HCT116 (cell line): ENCODE results near the gene EPC1. TPM values are rescaled to one million over a fixed set of nuclear protein-coding genes. Genes with fewer than 3 reads are reported as not detected.

Experiments used
- ATAC-seq: fragments of 200-7000 bp; cut with Tn5 transposase; 2 replicates; pipeline ENCODE4 v1.9.1; 2020; ENCODE audit warnings: mild to moderate bottlenecking, moderate library complexity
- BruUV-seq: library from RNA; stranded (reverse); fragments of 400-500 nt; replicated peaks from 2 replicates; lab custom pipeline; 2021; lab: Mats Ljungman, UMichigan
- CTCF ChIA-PET: fragments of 300-600 bp; sonication (Branson Sonifier 250); formaldehyde crosslinking; loops from one replicate; lab custom pipeline; 2021; ENCODE audit warnings: antibody characterized with exemption; lab: Charles Lee
- POLR2A ChIA-PET: fragments of 300-600, 350-600 bp; sonication (Branson Sonifier 250); formaldehyde crosslinking; loops from one replicate; lab custom pipeline; 2021; ENCODE audit warnings: antibody characterized with exemption; lab: Charles Lee
- RAD21 ChIA-PET, 2 experiments: fragments of 300-600 bp; sonication (Branson Sonifier 250); formaldehyde crosslinking; loops; one replicate each; lab custom pipeline; 2023; ENCODE audit warnings: low total read pairs in 2 of 2; ENCODE audit not compliant: uncharacterized antibody in 2 of 2, unreplicated experiment in 2 of 2, low non-redundant PET in 1 of 2; lab: Charles Lee
- DNase-seq: peaks from one replicate; pipeline ENCODE4 v3.0.0-alpha.2; 2010; ENCODE audit warnings: low read depth, low spot score
- H2AFZ ChIP-seq: fragments of 200-600 bp; shearing (Covaris generic), sonication (generic); 2 replicates; pipeline ENCODE4 v1.6.1; 2017; ENCODE audit warnings: low read depth, mixed run types, mixed read lengths, antibody characterized with exemption, low read length; ENCODE audit not compliant: poor library complexity, severe bottlenecking
- H3K27ac ChIP-seq: 2 replicates; pipeline ENCODE4 v1.5.1; 2012; ENCODE audit warnings: low read depth, low read length
- H3K27me3 ChIP-seq: fragments of 200-600 bp; sonication (generic); 2 replicates; pipeline ENCODE4 v1.6.1; 2016; ENCODE audit warnings: mixed run types, low read length, mixed read lengths; ENCODE audit not compliant: insufficient read depth
- H3K36me3 ChIP-seq, 2 experiments: fragments of 200-500 bp in 1 of 2; fragments of 200-600 bp in 1 of 2; sonication (Bioruptor generic) in 1 of 2; sonication (generic) in 1 of 2; 2 replicates each; pipeline versions ENCODE4 v1.5.1 to v1.6.1; 2014 to 2016; ENCODE audit warnings: low read length in 2 of 2, inconsistent platforms in 1 of 2, mixed read lengths in 1 of 2, mixed run types in 1 of 2; ENCODE audit not compliant: insufficient read depth in 2 of 2, control insufficient read depth in 1 of 2
- H3K4me1 ChIP-seq, 2 experiments: fragments of 200-600 bp in 1 of 2; sonication (generic) in 1 of 2; 2 replicates each; pipeline versions ENCODE4 v1.5.1 to v1.6.1; 2012 to 2017; ENCODE audit warnings: low read length in 2 of 2, inconsistent platforms in 1 of 2, mild to moderate bottlenecking in 1 of 2, mixed read lengths in 1 of 2, mixed run types in 1 of 2, moderate library complexity in 1 of 2; ENCODE audit not compliant: insufficient read depth in 2 of 2, control insufficient read depth in 1 of 2
- H3K4me2 ChIP-seq: fragments of 200-600 bp; sonication (generic); 2 replicates; pipeline ENCODE4 v1.6.1; 2017; ENCODE audit warnings: mixed run types, low read length, mixed read lengths
- H3K4me3 ChIP-seq, 2 experiments: fragments of 200-600 bp in 1 of 2; sonication (generic) in 1 of 2; replicated peaks in 1 of 2; 2 replicates each; pipeline ENCODE4 v1.5.1; 2011 to 2016; ENCODE audit warnings: low read length in 2 of 2, control low read depth in 1 of 2, low read depth in 1 of 2, mild to moderate bottlenecking in 1 of 2, mixed read lengths in 1 of 2, mixed run types in 1 of 2
- H3K79me2 ChIP-seq: fragments of 200-600 bp; sonication (generic); 2 replicates; pipeline ENCODE4 v1.6.1; 2017; ENCODE audit warnings: mild to moderate bottlenecking, mixed run types, low read length, moderate library complexity, mixed read lengths; ENCODE audit not compliant: insufficient read depth
- H3K9ac ChIP-seq: fragments of 200-600 bp; sonication (generic); 2 replicates; pipeline ENCODE4 v1.6.1; 2016; ENCODE audit warnings: low read length, mixed read lengths
- H3K9me2 ChIP-seq: fragments of 200-600 bp; sonication (generic), shearing (Covaris generic); 2 replicates; pipeline ENCODE4 v1.6.1; 2017; ENCODE audit warnings: mixed run types, mild to moderate bottlenecking, moderate library complexity; ENCODE audit not compliant: insufficient read depth
- H3K9me3 ChIP-seq, 2 experiments: fragments of 200-500 bp in 1 of 2; fragments of 200-600 bp in 1 of 2; sonication (Bioruptor generic) in 1 of 2; sonication (generic) in 1 of 2; 2 replicates each; pipeline ENCODE4 v1.6.1; 2014 to 2017; ENCODE audit warnings: low read length in 2 of 2, mixed read lengths in 2 of 2, inconsistent platforms in 1 of 2, low read depth in 1 of 2, mild to moderate bottlenecking in 1 of 2, mixed run types in 1 of 2, moderate library complexity in 1 of 2; ENCODE audit not compliant: control insufficient read depth in 1 of 2, insufficient read depth in 1 of 2
- H4K20me1 ChIP-seq: fragments of 200-600 bp; sonication (generic), shearing (Covaris generic); 2 replicates; pipeline ENCODE4 v1.6.1; 2017; ENCODE audit warnings: mixed run types, mild to moderate bottlenecking, moderate library complexity; ENCODE audit not compliant: insufficient read depth
- CBX3 ChIP-seq: IDR thresholded peaks from 2 replicates; pipeline ENCODE4 v1.6.1; 2012; ENCODE audit warnings: low read depth
- CEBPB ChIP-seq: IDR thresholded peaks from 2 replicates; pipeline ENCODE4 v1.6.1; 2012; ENCODE audit warnings: low read depth
- EGR1 ChIP-seq: IDR thresholded peaks from 2 replicates; pipeline ENCODE4 v1.6.1; 2012; ENCODE audit warnings: low read depth
- FOSL1 ChIP-seq: IDR thresholded peaks from 2 replicates; pipeline ENCODE4 v1.6.1; 2012; ENCODE audit warnings: low read depth
- JUND ChIP-seq: IDR thresholded peaks from 2 replicates; pipeline ENCODE4 v1.6.1; 2012
- POLR2A ChIP-seq: IDR thresholded peaks from 2 replicates; pipeline ENCODE4 v1.7.0; 2011; ENCODE audit warnings: borderline replicate concordance; ENCODE audit not compliant: insufficient read depth, insufficient read length; ENCODE audit errors: extremely low read depth
- POLR2AphosphoS5 ChIP-seq: IDR thresholded peaks from 2 replicates; pipeline ENCODE4 v1.6.1; 2011; ENCODE audit warnings: mild to moderate bottlenecking, low read depth, low read length, moderate library complexity
- RAD21 ChIP-seq: IDR thresholded peaks from 2 replicates; pipeline ENCODE4 v1.6.1; 2012; ENCODE audit warnings: low read depth, mild to moderate bottlenecking
- TCF7L2 ChIP-seq: IDR thresholded peaks from 2 replicates; pipeline ENCODE4 v1.7.0; 2011; ENCODE audit warnings: borderline replicate concordance, inconsistent platforms; ENCODE audit not compliant: insufficient read depth, insufficient read length; ENCODE audit errors: extremely low read depth
- ZFX ChIP-seq: fragments of 450-650 bp; IDR thresholded peaks from 2 replicates; pipeline ENCODE4 v1.6.1; 2017
- ZNF274 ChIP-seq: fragments of 200-500 bp; sonication (Bioruptor generic); IDR thresholded peaks from 2 replicates; pipeline ENCODE4 v1.6.1; 2014; ENCODE audit warnings: mild to moderate bottlenecking, low read depth, low read length, inconsistent platforms
- intact Hi-C: fragments of 100-400 bp; cut with micrococcal nuclease; formaldehyde crosslinking; loops from 2 replicates; pipeline ENCODE4 v1.10.0; 2022
- total RNA-seq: library from RNA; stranded (reverse); gene quantifications from one replicate; pipeline ENCODE4 v1.2.1, GENCODE V29; 2021; ENCODE audit not compliant: unreplicated experiment
- TF ChIP-seq, protein P1 (sequence below), 3 experiments: fragments of 200-600 bp in 1 of 3; sonication (generic) in 1 of 3; IDR thresholded peaks in 2 of 3; conservative IDR thresholded peaks in 1 of 3; 2 replicates each; pipeline ENCODE4 v1.5.1; 2012 to 2017; ENCODE audit warnings: low read depth in 2 of 3, low read length in 2 of 3, antibody characterized with exemption in 1 of 3, borderline replicate concordance in 1 of 3, control low read depth in 1 of 3, mild to moderate bottlenecking in 1 of 3, mixed read lengths in 1 of 3, mixed run types in 1 of 3, moderate library complexity in 1 of 3; ENCODE audit not compliant: insufficient read depth in 1 of 3
- TF ChIP-seq, protein P2 (sequence below): IDR thresholded peaks from 2 replicates; pipeline ENCODE4 v1.6.1; 2011; ENCODE audit warnings: mild to moderate bottlenecking, low read length, moderate library complexity; ENCODE audit not compliant: insufficient replicate concordance; ENCODE audit errors: extremely low read depth
- TF ChIP-seq, protein P3 (sequence below): IDR thresholded peaks from 2 replicates; pipeline ENCODE4 v1.6.1; 2012

The EPC1 gene
- total RNA-seq, 1 experiment from 2014 or later, result 20.1 TPM

DNA sequence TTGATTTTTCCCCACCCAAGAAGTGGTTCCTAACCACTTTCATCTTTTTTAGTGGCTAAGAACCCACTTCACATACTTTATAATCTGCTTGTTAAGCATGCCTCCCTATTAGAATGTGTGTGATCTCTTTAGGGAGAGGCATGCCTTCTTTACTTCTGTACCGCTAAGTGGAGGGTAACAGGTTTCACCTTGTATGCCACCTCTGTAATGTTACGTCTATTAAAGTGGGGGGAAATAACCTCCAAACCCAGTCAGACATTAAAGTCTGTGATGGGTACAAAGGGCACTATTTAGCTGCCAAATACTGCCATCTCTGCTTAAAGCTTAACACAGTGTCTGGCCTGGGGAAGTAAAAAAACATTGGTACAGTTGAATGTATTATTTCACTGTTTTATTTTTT, 51.9 kb downstream of the EPC1 start (continued):
- TF ChIP-seq, protein P1, sequence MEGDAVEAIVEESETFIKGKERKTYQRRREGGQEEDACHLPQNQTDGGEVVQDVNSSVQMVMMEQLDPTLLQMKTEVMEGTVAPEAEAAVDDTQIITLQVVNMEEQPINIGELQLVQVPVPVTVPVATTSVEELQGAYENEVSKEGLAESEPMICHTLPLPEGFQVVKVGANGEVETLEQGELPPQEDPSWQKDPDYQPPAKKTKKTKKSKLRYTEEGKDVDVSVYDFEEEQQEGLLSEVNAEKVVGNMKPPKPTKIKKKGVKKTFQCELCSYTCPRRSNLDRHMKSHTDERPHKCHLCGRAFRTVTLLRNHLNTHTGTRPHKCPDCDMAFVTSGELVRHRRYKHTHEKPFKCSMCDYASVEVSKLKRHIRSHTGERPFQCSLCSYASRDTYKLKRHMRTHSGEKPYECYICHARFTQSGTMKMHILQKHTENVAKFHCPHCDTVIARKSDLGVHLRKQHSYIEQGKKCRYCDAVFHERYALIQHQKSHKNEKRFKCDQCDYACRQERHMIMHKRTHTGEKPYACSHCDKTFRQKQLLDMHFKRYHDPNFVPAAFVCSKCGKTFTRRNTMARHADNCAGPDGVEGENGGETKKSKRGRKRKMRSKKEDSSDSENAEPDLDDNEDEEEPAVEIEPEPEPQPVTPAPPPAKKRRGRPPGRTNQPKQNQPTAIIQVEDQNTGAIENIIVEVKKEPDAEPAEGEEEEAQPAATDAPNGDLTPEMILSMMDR (IDR thresholded peaks at IDR 0.05 in 2 of 3, conservative IDR thresholded peaks at IDR 0.05 in 1 of 3; ENCODE audit: borderline replicate concordance in 1 of 3, insufficient read depth in 1 of 3, low read depth in 2 of 3, low read length in 2 of 3), result no peak
- TF ChIP-seq, protein P2, sequence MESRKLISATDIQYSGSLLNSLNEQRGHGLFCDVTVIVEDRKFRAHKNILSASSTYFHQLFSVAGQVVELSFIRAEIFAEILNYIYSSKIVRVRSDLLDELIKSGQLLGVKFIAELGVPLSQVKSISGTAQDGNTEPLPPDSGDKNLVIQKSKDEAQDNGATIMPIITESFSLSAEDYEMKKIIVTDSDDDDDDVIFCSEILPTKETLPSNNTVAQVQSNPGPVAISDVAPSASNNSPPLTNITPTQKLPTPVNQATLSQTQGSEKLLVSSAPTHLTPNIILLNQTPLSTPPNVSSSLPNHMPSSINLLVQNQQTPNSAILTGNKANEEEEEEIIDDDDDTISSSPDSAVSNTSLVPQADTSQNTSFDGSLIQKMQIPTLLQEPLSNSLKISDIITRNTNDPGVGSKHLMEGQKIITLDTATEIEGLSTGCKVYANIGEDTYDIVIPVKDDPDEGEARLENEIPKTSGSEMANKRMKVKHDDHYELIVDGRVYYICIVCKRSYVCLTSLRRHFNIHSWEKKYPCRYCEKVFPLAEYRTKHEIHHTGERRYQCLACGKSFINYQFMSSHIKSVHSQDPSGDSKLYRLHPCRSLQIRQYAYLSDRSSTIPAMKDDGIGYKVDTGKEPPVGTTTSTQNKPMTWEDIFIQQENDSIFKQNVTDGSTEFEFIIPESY, result no peak
- TF ChIP-seq CBX3 (no peak), JUND (no peak), POLR2AphosphoS5 (no peak), FOSL1 (no peak)
- TF ChIP-seq, protein P3, sequence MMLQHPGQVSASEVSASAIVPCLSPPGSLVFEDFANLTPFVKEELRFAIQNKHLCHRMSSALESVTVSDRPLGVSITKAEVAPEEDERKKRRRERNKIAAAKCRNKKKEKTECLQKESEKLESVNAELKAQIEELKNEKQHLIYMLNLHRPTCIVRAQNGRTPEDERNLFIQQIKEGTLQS, result no peak

DNA sequence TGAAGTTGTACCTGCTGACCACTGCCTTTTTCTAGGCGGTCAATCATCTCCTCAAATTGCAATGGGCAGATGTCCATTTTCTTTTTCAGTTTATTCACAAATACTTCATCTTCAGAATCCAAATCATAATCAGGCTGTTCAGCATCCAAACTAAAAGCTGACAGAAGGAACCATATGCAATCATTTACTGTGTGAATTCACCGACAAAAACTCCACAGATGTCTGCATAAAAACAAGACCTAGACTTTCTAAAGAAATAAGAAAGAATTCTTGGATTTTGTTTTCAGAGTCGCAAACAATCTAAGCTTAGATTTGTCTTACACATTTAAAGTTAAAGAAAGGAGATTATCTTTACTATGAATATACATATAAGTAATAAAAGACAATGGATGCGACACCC, 53.4 kb downstream of the EPC1 start:
- peaks cover 5 to 8% of the 10 kb centered on the region in 2 experiments; a peak in 3 of 4 replicates for H3K4me1 ChIP-seq
- H3K27me3 ChIP-seq, result no peaks in the 10 kb centered on the region
- no peak overlapping the region for H3K4me3 ChIP-seq
- RAD21 ChIA-PET, result no interaction called here
- H3K9ac ChIP-seq, result no peak overlapping the region
- H3K36me3 ChIP-seq, result peaks cover 0 to 8% of the 10 kb centered on the region in 2 experiments; a peak in 1 of 4 replicates
- no TSS peak for BruUV-seq
- DNase-seq, result no peak
- POLR2A ChIA-PET, result no interaction called here
- no peaks in the 10 kb centered on the region for H3K9me3 ChIP-seq
- H3K4me2 ChIP-seq, result no peak overlapping the region
- no peak for ATAC-seq
- H3K9me2 ChIP-seq, result no peaks in the 10 kb centered on the region
- CTCF ChIA-PET, result no interaction called here
- peaks cover 47% of the 10 kb centered on the region for H3K79me2 ChIP-seq
- no peaks in the 10 kb centered on the region for H4K20me1 ChIP-seq
- intact Hi-C loops, result no loop called here
- H3K27ac ChIP-seq, result no peak overlapping the region
- TF ChIP-seq EGR1 (no peak), ZFX (no peak), RAD21 (no peak), ZNF274 (no peak), CEBPB (no peak), POLR2A (no peak), TCF7L2 (no peak), POLR2AphosphoS5 (no peak)
- TF ChIP-seq, protein P3, result no peak
- TF ChIP-seq, protein P2, result no peak
- TF ChIP-seq, protein P1 (IDR thresholded peaks at IDR 0.05 in 2 of 3, conservative IDR thresholded peaks at IDR 0.05 in 1 of 3; ENCODE audit: borderline replicate concordance in 1 of 3, insufficient read depth in 1 of 3, low read depth in 2 of 3, low read length in 2 of 3), result no peak
- H2AFZ ChIP-seq, result no peak overlapping the region
